ENCODE data around the gene APOBEC3A. TPM values are rescaled to one million over a fixed set of nuclear protein-coding genes. Genes with fewer than 3 reads are reported as not detected.
A peak's percentile ranks its signal among the peaks of the same experiment; 100 is the strongest.

The APOBEC3A gene
- total and polyA plus RNA-seq, 3 experiments from 2014 or later: not detected

DNA sequence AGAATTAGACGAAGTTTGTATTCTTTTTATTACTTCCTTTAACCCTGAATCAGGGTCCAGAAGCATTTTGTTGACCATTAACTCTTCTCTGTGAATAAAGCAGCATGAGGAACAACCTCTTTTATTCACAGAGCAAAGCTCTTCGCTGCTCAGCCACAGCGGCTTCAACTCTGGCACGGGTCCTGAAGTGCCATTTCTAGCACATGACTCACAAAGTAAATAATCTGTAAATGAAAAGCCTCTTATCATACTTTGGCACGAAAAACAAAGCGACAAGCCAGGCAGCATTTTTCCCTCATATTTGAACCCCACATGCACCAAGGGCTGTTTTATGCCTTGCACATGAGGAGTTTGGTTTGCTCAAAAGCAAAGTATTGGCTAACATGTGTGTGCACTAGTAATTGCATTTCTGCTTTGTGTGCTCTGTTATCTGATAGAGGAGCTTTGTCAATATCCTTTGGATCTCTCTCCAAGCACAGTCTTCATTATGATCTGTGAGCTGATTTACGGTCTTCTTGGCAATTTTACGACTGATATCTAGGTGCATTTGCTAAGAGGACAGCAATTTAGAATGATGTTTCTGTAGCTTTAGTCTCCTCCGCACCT is 33.0 kb upstream of the APOBEC3A start:
- Mint-ChIP-seq H3K4me1 (peaks cover 3 to 5% (median 5%) of the 10 kb centered on the region in 3 donors), H3K9me3 (no peaks in the 10 kb centered on the region), H3K4me3 (no peak overlapping the region), H3K27ac (no peak overlapping the region), H3K27me3 (peaks cover 28 to 46% of the 10 kb centered on the region in 2 donors), H3K36me3 (no peaks in the 10 kb centered on the region)
- DNase-seq: no peak
- POLR2A ChIA-PET: no interaction called here
- no peak overlapping the region for H3K4me3 ChIP-seq (ENCODE audit: low read length)
- CTCF ChIA-PET: no interaction called here
- no peaks in the 10 kb centered on the region for H3K9me3 ChIP-seq (ENCODE audit: low read length)
- peaks cover 9% of the 10 kb centered on the region for H3K27me3 ChIP-seq (ENCODE audit: insufficient read depth, low read length, poor library complexity, severe bottlenecking)
- no peaks in the 10 kb centered on the region for H3K4me1 ChIP-seq (ENCODE audit: insufficient read depth, low read length)
- H3K27ac ChIP-seq (ENCODE audit: low read depth, low read length): no peak overlapping the region
- no peaks in the 10 kb centered on the region for H3K36me3 ChIP-seq (ENCODE audit: insufficient read depth, low read length)

- no peak overlapping the region for H3K4me3 Mint-ChIP-seq
- peaks cover 3 to 5% (median 5%) of the 10 kb centered on the region in 3 donors for H3K4me1 Mint-ChIP-seq
- no peak overlapping the region for H3K27ac ChIP-seq (ENCODE audit: low read depth, low read length)
- H3K36me3 ChIP-seq (ENCODE audit: insufficient read depth, low read length): no peaks in the 10 kb centered on the region
- H3K4me1 ChIP-seq (ENCODE audit: insufficient read depth, low read length): no peaks in the 10 kb centered on the region
- H3K36me3 Mint-ChIP-seq: no peaks in the 10 kb centered on the region
- no peaks in the 10 kb centered on the region for H3K9me3 ChIP-seq (ENCODE audit: low read length)
- H3K27ac Mint-ChIP-seq: no peak overlapping the region
- no peak overlapping the region for H3K4me3 ChIP-seq (ENCODE audit: low read length)
- no peak for DNase-seq
- H3K27me3 Mint-ChIP-seq: peaks cover 28 to 49% of the 10 kb centered on the region in 2 donors
- no peaks in the 10 kb centered on the region for H3K9me3 Mint-ChIP-seq
- H3K27me3 ChIP-seq (ENCODE audit: insufficient read depth, low read length, poor library complexity, severe bottlenecking): peaks cover 9% of the 10 kb centered on the region
- ChIA-PET CTCF (no interaction called here), POLR2A (no interaction called here)
Observed at GRCh38 chr22:38925571-38926041, 31.8 kb upstream of the APOBEC3A start.

DNA sequence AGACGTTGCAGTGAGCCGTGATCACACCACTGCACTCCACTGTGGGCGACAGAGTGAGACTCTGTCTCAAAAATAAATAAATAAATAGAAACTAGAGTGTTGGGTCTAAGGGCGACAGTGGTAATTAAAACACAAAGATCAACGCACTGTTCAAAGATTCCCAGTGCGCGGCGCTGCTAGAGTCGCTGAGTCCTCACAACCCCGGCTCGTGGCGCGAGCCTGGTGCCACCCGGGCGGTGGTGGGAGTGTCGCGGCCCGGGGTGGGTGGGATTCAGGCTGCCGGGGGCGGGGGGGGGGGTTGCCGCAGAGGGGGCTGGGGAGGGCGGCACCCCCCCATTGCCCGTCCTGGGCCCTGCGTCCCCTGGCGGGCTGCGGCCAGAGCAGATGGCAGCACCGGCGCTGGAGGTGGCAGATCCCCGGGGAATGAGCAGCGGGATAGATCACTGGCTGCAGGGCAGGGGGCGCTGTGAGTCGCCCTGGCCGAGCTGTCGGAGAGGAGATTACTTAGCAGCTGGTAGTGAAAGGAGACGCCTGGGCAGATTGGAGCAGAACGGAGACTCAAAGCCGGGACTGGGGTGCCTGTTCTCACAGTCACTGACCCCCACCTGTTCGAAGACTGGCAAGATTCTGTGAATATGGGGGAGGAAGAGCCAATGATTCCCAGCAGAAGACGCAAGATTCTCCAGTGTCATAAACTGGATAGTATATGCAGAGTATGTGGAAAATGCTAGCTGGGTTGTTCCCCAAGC is 30.2 kb upstream of the APOBEC3A start:
- ChIA-PET CTCF (interaction anchor here (1.0 to 1.4 kb wide), 4 partner anchors 15 to 76 kb away, joined by 3 to 4 read pairs (median 4); no protein-coding TSS in a partner anchor), POLR2A (no interaction called here)
- Histone ChIP-seq H3K4me3 (ENCODE audit: low read length) (no peak overlapping the region), H3K36me3 (ENCODE audit: insufficient read depth, low read length) (no peaks in the 10 kb centered on the region), H3K27me3 (ENCODE audit: insufficient read depth, low read length, poor library complexity, severe bottlenecking) (peaks cover 9% of the 10 kb centered on the region), H3K4me1 (ENCODE audit: insufficient read depth, low read length) (no peaks in the 10 kb centered on the region), H3K9me3 (ENCODE audit: low read length) (no peaks in the 10 kb centered on the region), H3K27ac (ENCODE audit: low read depth, low read length) (no peak overlapping the region)
- Mint-ChIP-seq H3K4me3 (peak overlapping the region in 4 of 7 donors; percentile 42 to 73 (median 58)), H3K27ac (peak overlapping the region in 1 of 8 donors; percentile 18), H3K9me3 (no peaks in the 10 kb centered on the region), H3K36me3 (no peaks in the 10 kb centered on the region), H3K4me1 (peaks cover 3 to 5% (median 5%) of the 10 kb centered on the region in 3 donors), H3K27me3 (peaks cover 21 to 49% of the 10 kb centered on the region in 2 donors)
- DNase-seq: peak in 3 of 5 donors; percentile 16 to 20 (median 19)

DNA sequence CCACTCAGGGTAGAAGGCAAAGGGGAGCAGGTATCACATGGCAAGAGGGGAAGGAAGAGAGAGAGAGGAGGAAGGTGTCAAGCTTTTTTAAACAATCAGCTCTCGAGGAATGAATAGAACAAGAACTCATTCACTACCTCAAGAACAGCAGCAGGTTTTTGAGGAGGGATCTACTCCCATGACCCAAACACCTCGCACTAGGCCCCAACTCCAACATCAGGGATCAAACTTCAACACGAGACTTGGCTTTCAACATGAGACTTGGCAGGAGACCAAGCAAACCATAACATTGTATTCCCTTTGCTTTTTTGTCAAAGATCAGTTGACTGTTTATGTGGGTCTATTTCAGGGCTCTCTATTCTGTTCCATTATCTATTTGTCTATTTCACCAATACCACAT is 26.9 kb upstream of the APOBEC3A start:
- no peaks in the 10 kb centered on the region for H3K36me3 Mint-ChIP-seq
- peaks cover 17 to 36% of the 10 kb centered on the region in 2 donors for H3K27me3 Mint-ChIP-seq
- Histone ChIP-seq H3K27me3 (ENCODE audit: insufficient read depth, low read length, poor library complexity, severe bottlenecking) (peaks cover 9% of the 10 kb centered on the region), H3K27ac (ENCODE audit: low read depth, low read length) (no peak overlapping the region), H3K36me3 (ENCODE audit: insufficient read depth, low read length) (no peaks in the 10 kb centered on the region), H3K4me3 (ENCODE audit: low read length) (no peak overlapping the region), H3K4me1 (ENCODE audit: insufficient read depth, low read length) (no peaks in the 10 kb centered on the region), H3K9me3 (ENCODE audit: low read length) (no peaks in the 10 kb centered on the region)
- peaks cover 0 to 2% (median 0%) of the 10 kb centered on the region in 5 donors for H3K9me3 Mint-ChIP-seq
- H3K27ac Mint-ChIP-seq: no peak overlapping the region
- peaks cover 3 to 5% (median 5%) of the 10 kb centered on the region in 3 donors for H3K4me1 Mint-ChIP-seq
- no peak for DNase-seq
- ChIA-PET POLR2A (no interaction called here), CTCF (interaction anchor here (1.0 to 1.3 kb wide), 2 partner anchors 43 to 73 kb away, joined by 3 to 4 read pairs; no protein-coding TSS in a partner anchor)
- no peak overlapping the region for H3K4me3 Mint-ChIP-seq

GRCh38 chr22:38935023-38935422 is 22.4 kb upstream of the APOBEC3A start:
- Mint-ChIP-seq H3K27ac (no peak overlapping the region), H3K4me1 (no peaks in the 10 kb centered on the region), H3K36me3 (no peaks in the 10 kb centered on the region), H3K9me3 (peaks cover 0 to 2% (median 0%) of the 10 kb centered on the region in 5 donors), H3K27me3 (peaks cover 12 to 44% of the 10 kb centered on the region in 2 donors), H3K4me3 (no peak overlapping the region)
- H3K27me3 ChIP-seq (ENCODE audit: insufficient read depth, low read length, poor library complexity, severe bottlenecking): peaks cover 3% of the 10 kb centered on the region
- no peak overlapping the region for H3K27ac ChIP-seq (ENCODE audit: low read depth, low read length)
- CTCF ChIA-PET: no interaction called here
- no peaks in the 10 kb centered on the region for H3K9me3 ChIP-seq (ENCODE audit: low read length)
- no peaks in the 10 kb centered on the region for H3K36me3 ChIP-seq (ENCODE audit: insufficient read depth, low read length)
- DNase-seq: no peak
- no peaks in the 10 kb centered on the region for H3K4me1 ChIP-seq (ENCODE audit: insufficient read depth, low read length)
- POLR2A ChIA-PET: no interaction called here
- H3K4me3 ChIP-seq (ENCODE audit: low read length): no peak overlapping the region

GRCh38 chr22:38935616-38936015 is 21.8 kb upstream of the APOBEC3A start:
- Histone ChIP-seq H3K36me3 (ENCODE audit: insufficient read depth, low read length) (no peaks in the 10 kb centered on the region), H3K4me1 (ENCODE audit: insufficient read depth, low read length) (no peaks in the 10 kb centered on the region), H3K27me3 (ENCODE audit: insufficient read depth, low read length, poor library complexity, severe bottlenecking) (peaks cover 3% of the 10 kb centered on the region), H3K4me3 (ENCODE audit: low read length) (no peak overlapping the region), H3K27ac (ENCODE audit: low read depth, low read length) (no peak overlapping the region), H3K9me3 (ENCODE audit: low read length) (no peaks in the 10 kb centered on the region)
- Mint-ChIP-seq H3K27me3 (peaks cover 12 to 47% of the 10 kb centered on the region in 2 donors), H3K27ac (no peak overlapping the region), H3K36me3 (no peaks in the 10 kb centered on the region), H3K9me3 (peaks cover 0 to 2% (median 0%) of the 10 kb centered on the region in 5 donors), H3K4me1 (no peaks in the 10 kb centered on the region), H3K4me3 (no peak overlapping the region)
- DNase-seq: no peak
- CTCF ChIA-PET: no interaction called here
- POLR2A ChIA-PET: no interaction called here

DNA sequence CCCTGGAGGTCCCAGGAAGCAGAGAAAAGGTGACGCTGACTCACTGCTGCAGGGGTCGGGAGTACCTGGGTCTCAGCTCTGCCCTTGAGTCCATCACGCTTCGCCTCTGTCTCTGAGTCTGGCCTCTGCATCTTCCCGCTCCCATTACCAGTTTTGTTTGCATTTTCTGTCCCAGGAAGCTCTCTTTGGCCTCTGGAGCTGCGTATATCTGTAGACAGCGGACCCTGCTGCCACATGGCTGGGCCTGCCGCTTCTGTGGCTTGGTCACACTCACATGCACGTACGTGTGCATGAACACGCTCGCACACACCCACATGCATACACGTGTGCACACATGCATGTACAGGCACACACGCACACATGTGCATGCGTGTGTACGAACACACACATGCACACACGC is 20.8 kb upstream of the APOBEC3A start:
- no peaks in the 10 kb centered on the region for H3K36me3 Mint-ChIP-seq

GRCh38 chr22:38937036-38937435 is 20.4 kb upstream of the APOBEC3A start:
- Mint-ChIP-seq H3K9me3 (peaks cover 0 to 2% (median 0%) of the 10 kb centered on the region in 5 donors), H3K27ac (no peak overlapping the region), H3K4me1 (peaks cover 9 to 12% (median 11%) of the 10 kb centered on the region in 3 donors), H3K4me3 (no peak overlapping the region), H3K27me3 (peaks cover 15 to 60% of the 10 kb centered on the region in 2 donors), H3K36me3 (no peaks in the 10 kb centered on the region)
- H3K9me3 ChIP-seq (ENCODE audit: low read length): no peaks in the 10 kb centered on the region
- peaks cover 8% of the 10 kb centered on the region for H3K4me1 ChIP-seq (ENCODE audit: insufficient read depth, low read length)
- H3K27me3 ChIP-seq (ENCODE audit: insufficient read depth, low read length, poor library complexity, severe bottlenecking): peaks cover 3% of the 10 kb centered on the region
- no peak overlapping the region for H3K4me3 ChIP-seq (ENCODE audit: low read length)
- H3K27ac ChIP-seq (ENCODE audit: low read depth, low read length): no peak overlapping the region
- no peak for DNase-seq
- H3K36me3 ChIP-seq (ENCODE audit: insufficient read depth, low read length): no peaks in the 10 kb centered on the region
- ChIA-PET POLR2A (no interaction called here), CTCF (no interaction called here)

More for the DNA sequence above, 20.8 kb upstream of the APOBEC3A start:
- Histone ChIP-seq H3K4me1 (ENCODE audit: insufficient read depth, low read length) (peaks cover 7% of the 10 kb centered on the region), H3K9me3 (ENCODE audit: low read length) (no peaks in the 10 kb centered on the region), H3K36me3 (ENCODE audit: insufficient read depth, low read length) (no peaks in the 10 kb centered on the region), H3K4me3 (ENCODE audit: low read length) (no peak overlapping the region), H3K27ac (ENCODE audit: low read depth, low read length) (no peak overlapping the region), H3K27me3 (ENCODE audit: insufficient read depth, low read length, poor library complexity, severe bottlenecking) (peaks cover 3% of the 10 kb centered on the region)
- ChIA-PET CTCF (interaction anchor here (0.8 kb wide), 1 partner anchor 67 kb away, joined by 3 read pairs; no protein-coding TSS in a partner anchor), POLR2A (no interaction called here)
- DNase-seq: no peak
- Mint-ChIP-seq H3K27ac (no peak overlapping the region), H3K4me3 (no peak overlapping the region), H3K4me1 (peaks cover 4 to 7% (median 7%) of the 10 kb centered on the region in 3 donors), H3K9me3 (peaks cover 0 to 2% (median 0%) of the 10 kb centered on the region in 5 donors), H3K27me3 (peaks cover 12 to 55% of the 10 kb centered on the region in 2 donors)

All from CD8-positive, alpha-beta memory T cell (primary cell).